GM19043 (cell line): ENCODE measurements around the gene FBXO3.
A peak's percentile ranks its signal among the peaks of the same experiment; 100 is the strongest.

Source experiments
- ATAC-seq: cut with Tn5 transposase; IDR thresholded peaks from one replicate; pipeline ENCODE4 v1.9.1; 2021; ENCODE audit warnings: low read depth; ENCODE audit not compliant: unreplicated experiment

Gene FBXO3

GRCh38 chr11:33773404-33773986 lies 825 bp downstream of the FBXO3 start:
- ATAC-seq: no peak

GRCh38 chr11:33772870-33773269 lies 1.4 kb downstream of the FBXO3 start:
- no peak for ATAC-seq

- no peak for ATAC-seq
Observed at GRCh38 chr11:33772300-33772699, 2.0 kb downstream of the FBXO3 start.

GRCh38 chr11:33770236-33770635 lies 4.1 kb downstream of the FBXO3 start:
- no peak for ATAC-seq

- ATAC-seq: no peak
Observed at GRCh38 chr11:33769542-33769941, 4.8 kb downstream of the FBXO3 start.

GRCh38 chr11:33767624-33768023 lies 6.7 kb downstream of the FBXO3 start:
- ATAC-seq: no peak

- ATAC-seq: no peak
Observed at GRCh38 chr11:33766085-33766484, 8.2 kb downstream of the FBXO3 start.

- ATAC-seq: peak; percentile 88
Observed at GRCh38 chr11:33761471-33761870, 12.8 kb downstream of the FBXO3 start.

GRCh38 chr11:33753304-33753967 lies 20.9 kb downstream of the FBXO3 start:
- ATAC-seq: peak; percentile 98

GRCh38 chr11:33751878-33752277 lies 22.4 kb downstream of the FBXO3 start:
- ATAC-seq: no peak

- no peak for ATAC-seq
Observed at GRCh38 chr11:33747979-33748378, 26.3 kb downstream of the FBXO3 start.

- no peak for ATAC-seq
Observed at GRCh38 chr11:33743291-33743690, 31.0 kb downstream of the FBXO3 start.

- ATAC-seq: peak; percentile 62
Observed at GRCh38 chr11:33742249-33742851, 32.0 kb downstream of the FBXO3 start.

GRCh38 chr11:33741806-33742205 lies 32.5 kb downstream of the FBXO3 start:
- no peak for ATAC-seq

GRCh38 chr11:33737362-33737821 lies 36.9 kb downstream of the FBXO3 start:
- no peak for ATAC-seq

GRCh38 chr11:33736148-33736812 lies 38.0 kb downstream of the FBXO3 start, which contains the start of gene CD59:
Gene CD59, minus strand, starts transcription at chr11:33736423. Its CDS starts 13,978 bp downstream, at chr11:33722445.
- ATAC-seq: peak; percentile 45

GRCh38 chr11:33735271-33736147 lies 38.8 kb downstream of the FBXO3 start:
- peak; percentile 49 for ATAC-seq

GRCh38 chr11:33734441-33735270 lies 39.7 kb downstream of the FBXO3 start:
- no peak for ATAC-seq

GRCh38 chr11:33733980-33734379 lies 40.3 kb downstream of the FBXO3 start:
- ATAC-seq: no peak
